GM18520 (cell line): ENCODE measurements around the gene YPEL4.
A peak's percentile ranks its signal among the peaks of the same experiment; 100 is the strongest.
"Not testable (repeated sequence)": the region's sequence is repeated elsewhere in the genome, so short reads cannot be mapped to it uniquely, and the experiment has no call there.

Source experiments
- ATAC-seq: cut with Tn5 transposase; IDR thresholded peaks from one replicate; pipeline ENCODE4 v1.9.1; 2021; ENCODE audit not compliant: unreplicated experiment

YPEL4 gene

GRCh38 chr11:57649826-57650738 is at the start of gene YPEL4:
TSS of gene YPEL4 (minus strand) at chr11:57649912. CDS start at chr11:57647107, 2,805 bp downstream.
- ATAC-seq = no peak

GRCh38 chr11:57698843-57699365 is 49.2 kb upstream of the YPEL4 start:
- no peak for ATAC-seq

GRCh38 chr11:57690474-57690873 is 40.8 kb upstream of the YPEL4 start:
- not testable (repeated sequence) for ATAC-seq

- ATAC-seq = no peak
Observed at GRCh38 chr11:57681168-57681567, 31.5 kb upstream of the YPEL4 start.

GRCh38 chr11:57680552-57680874 is 30.8 kb upstream of the YPEL4 start:
- no peak for ATAC-seq

GRCh38 chr11:57679396-57679795 is 29.7 kb upstream of the YPEL4 start:
- ATAC-seq = no peak

GRCh38 chr11:57675176-57675941 is 25.6 kb upstream of the YPEL4 start:
- no peak for ATAC-seq

GRCh38 chr11:57674251-57674650 is 24.5 kb upstream of the YPEL4 start:
- ATAC-seq = no peak

GRCh38 chr11:57668434-57668782 is 18.7 kb upstream of the YPEL4 start:
- ATAC-seq = no peak

- peak; percentile 84 for ATAC-seq
Observed at GRCh38 chr11:57667736-57668433, 18.2 kb upstream of the YPEL4 start, which contains the start of gene ZDHHC5. TSS of gene ZDHHC5 (plus strand) at chr11:57668114. CDS start at chr11:57673091, 4,977 bp downstream.

GRCh38 chr11:57667117-57667735 is 17.5 kb upstream of the YPEL4 start:
- ATAC-seq = peak; percentile 60

GRCh38 chr11:57663975-57664374 is 14.3 kb upstream of the YPEL4 start:
- ATAC-seq = no peak

- no peak for ATAC-seq
Observed at GRCh38 chr11:57662893-57663292, 13.2 kb upstream of the YPEL4 start.

GRCh38 chr11:57659669-57660068 is 10.0 kb upstream of the YPEL4 start:
- ATAC-seq = no peak

- ATAC-seq = no peak
Observed at GRCh38 chr11:57658023-57658361, 8.3 kb upstream of the YPEL4 start.

GRCh38 chr11:57657194-57658022 is 7.7 kb upstream of the YPEL4 start, which contains the start of gene CLP1:
TSS of gene CLP1 (plus strand) at chr11:57657762. CDS start at chr11:57659477, 1,715 bp downstream.
- peak; percentile 99 for ATAC-seq

GRCh38 chr11:57656885-57657193 is 7.1 kb upstream of the YPEL4 start:
- no peak for ATAC-seq

GRCh38 chr11:57653163-57653562 is 3.5 kb upstream of the YPEL4 start:
- no peak for ATAC-seq

GRCh38 chr11:57652662-57653061 is 3.0 kb upstream of the YPEL4 start:
- no peak for ATAC-seq

- not testable (repeated sequence) for ATAC-seq
Observed at GRCh38 chr11:57652230-57652629, 2.5 kb upstream of the YPEL4 start.
